GM19372 (cell line): ENCODE measurements around the gene FBXL7.

ENCODE experiments used
- ATAC-seq: cut with Tn5 transposase; IDR thresholded peaks from one replicate; pipeline ENCODE4 v1.9.1; 2021; ENCODE audit warnings: mild to moderate bottlenecking, low read depth, moderate library complexity; ENCODE audit not compliant: unreplicated experiment

The FBXL7 gene

DNA sequence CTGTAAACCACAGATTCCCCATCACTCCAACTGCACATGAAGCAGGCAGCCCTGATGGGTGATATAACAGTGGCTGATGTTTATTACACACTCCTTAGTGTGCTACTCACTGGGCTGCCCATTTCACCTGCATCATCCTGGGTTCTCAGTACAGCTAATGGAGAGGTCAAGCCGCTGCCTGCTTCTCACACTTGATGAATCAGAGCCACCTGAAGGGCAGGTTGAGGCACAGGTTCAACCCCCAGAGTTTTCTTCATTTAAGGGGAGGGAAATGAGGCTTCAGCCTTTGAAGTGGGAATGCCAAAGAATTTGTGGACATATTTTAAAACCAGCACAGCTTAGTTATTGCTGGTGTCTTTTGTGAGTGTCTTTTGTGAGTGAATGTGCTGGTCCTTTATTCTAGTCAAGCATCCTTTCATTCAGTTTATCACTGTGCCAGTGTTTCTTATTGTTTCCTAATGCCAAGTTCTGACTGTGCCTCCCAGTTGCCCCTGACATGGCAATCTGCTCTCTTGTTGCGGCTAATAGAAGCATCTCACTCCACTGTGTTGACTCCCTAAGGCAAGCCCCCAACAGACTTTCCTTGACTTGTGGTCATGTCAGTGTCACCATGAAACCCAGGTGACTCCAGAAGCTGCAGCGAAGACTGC, 109.2 kb downstream of the FBXL7 start:
- no peak for ATAC-seq

DNA sequence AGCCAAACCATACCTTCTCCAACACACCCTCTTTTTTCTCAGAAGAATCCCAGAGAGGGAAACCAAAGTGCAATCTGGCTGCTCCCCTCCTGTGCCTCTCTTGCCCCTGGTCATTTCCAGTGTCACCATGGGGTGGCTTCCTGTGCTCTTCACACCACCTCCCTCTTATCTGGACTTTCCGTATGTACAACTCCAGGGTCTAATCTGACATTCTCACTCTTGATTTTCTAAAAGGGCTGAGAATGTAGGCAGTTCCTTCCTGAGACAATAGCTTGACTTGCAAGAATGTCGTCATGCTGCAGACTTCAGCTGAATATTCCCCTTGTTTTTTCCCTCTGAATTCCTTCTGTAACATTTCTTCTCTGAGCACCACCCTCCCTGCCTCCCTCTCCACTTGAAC, 110.2 kb downstream of the FBXL7 start:
- ATAC-seq: no peak

DNA sequence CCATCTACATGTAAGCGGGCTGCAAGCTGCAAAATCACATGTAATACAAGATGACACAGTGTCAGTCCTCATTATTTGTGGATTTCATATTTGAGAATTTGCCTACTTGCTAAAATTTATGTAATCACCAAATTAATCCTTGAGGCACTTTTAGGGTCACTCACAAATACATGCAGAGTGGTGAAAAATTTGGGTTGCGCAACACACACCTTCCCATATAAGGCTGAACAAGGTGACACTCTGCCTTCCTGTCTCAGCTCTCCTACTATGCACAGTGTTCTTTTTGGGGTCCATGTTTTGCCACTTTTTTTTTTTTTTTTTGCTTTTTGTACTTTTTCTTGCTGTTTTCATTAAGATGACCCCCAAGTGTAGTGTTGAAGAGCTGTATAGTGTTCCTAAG, 111.0 kb downstream of the FBXL7 start:
- ATAC-seq: no peak

GRCh38 chr5:15612915-15613635, 113.1 kb downstream of the FBXL7 start:
- no peak for ATAC-seq

- ATAC-seq: no peak
Observed at GRCh38 chr5:15614679-15615078, 114.7 kb downstream of the FBXL7 start.

- no peak for ATAC-seq
Observed at GRCh38 chr5:15615859-15616258, 115.9 kb downstream of the FBXL7 start.

DNA sequence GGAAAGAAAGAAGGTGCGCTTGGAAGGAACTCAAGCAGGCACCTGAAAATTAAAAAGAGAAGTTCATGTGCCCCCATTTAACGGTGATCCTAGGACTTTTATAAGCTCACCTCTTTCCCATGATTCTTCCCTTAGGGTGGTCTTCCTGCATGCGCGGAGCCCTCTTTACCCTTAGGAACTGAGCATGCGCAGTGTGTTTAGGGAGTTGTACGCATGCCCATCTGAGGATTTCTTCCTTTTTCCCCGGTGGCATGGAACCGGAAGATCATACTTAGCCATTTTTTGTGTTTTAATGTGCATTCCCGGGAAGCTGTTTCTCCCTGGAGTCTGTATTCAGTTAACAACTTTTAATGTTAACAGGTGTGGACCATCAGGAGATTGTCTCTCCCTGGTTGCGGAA, 119.0 kb downstream of the FBXL7 start:
- no peak for ATAC-seq

DNA sequence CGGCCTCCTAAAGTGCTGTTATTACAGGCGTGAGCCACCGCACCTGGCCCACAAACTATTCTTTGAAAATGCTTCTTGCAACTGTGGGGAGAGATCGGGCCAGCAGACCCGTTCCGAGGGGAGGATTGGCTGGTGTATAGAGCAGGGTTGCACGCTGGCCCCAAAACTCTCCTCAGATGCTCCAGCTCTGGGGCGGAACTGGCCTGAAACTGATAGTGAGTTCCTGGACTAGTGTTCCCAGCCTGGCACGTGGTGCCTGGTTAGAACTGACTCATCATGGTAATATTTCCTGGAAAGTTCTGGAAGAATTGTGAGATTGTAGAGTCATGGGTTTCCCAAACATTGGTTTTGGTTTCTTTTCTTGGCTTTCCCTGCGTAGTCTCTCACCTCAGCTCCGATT, 120.5 kb downstream of the FBXL7 start:
- no peak for ATAC-seq

GRCh38 chr5:15621094-15621493, 121.1 kb downstream of the FBXL7 start:
- ATAC-seq: no peak

DNA sequence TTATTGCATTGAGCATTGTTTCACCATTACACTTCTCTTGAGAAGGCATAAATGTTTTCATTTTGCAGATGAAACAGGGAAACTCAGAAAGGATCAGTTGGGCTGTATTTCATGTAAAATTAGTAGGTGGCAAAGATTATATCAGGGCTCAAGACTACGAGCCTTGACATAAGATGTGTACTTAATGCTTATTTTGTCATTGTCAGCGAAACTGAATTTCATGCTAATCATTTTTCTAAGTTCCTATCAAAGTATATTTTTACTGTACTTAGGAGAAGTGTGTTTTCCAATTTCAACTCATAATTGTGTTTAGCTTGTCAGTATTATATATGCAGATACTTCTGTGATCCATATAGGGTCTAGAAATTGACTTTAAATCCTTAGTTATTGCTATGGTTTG, 123.8 kb downstream of the FBXL7 start:
- no peak for ATAC-seq

DNA sequence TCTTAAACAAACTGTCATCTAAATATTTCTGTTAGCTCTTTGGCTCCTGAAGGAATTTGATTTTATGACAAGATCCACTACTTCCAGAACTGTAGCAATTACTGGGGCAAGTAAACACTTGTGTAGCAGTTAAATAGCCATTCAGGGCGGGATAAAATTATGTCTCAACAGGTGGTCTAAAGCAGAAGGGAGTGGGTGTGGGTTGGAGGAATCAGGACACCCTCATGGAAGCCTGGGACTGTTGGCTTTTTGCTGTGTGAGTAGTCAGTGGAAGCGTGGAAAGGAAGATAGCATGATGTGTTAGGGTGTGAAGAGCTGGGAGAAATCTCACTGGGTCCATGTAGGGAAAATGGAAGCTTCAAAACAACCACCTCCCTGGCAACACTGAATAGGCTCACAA, 127.1 kb downstream of the FBXL7 start:
- no peak for ATAC-seq

DNA sequence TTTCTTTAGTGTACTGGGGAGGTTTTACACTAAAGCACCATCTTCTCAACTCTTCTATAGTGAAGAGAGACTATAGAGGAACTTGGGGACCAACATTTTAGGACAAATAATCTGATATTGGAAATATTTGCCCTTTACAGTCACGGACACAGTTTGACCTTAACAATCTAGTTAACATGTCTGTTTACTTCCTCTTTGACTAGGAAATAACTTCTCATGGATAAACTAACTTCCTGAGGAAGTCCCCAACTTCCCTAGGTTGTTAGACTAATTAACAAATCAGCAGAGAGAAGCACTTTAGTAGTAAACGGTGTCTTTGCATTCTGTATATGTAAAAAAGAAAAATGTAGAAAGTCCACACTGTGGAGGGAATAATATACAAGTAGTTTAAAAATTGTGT, 127.7 kb downstream of the FBXL7 start:
- no peak for ATAC-seq

GRCh38 chr5:15630441-15630840, 130.5 kb downstream of the FBXL7 start:
- ATAC-seq: no peak

GRCh38 chr5:15634591-15635288, 134.8 kb downstream of the FBXL7 start:
- ATAC-seq: no peak

DNA sequence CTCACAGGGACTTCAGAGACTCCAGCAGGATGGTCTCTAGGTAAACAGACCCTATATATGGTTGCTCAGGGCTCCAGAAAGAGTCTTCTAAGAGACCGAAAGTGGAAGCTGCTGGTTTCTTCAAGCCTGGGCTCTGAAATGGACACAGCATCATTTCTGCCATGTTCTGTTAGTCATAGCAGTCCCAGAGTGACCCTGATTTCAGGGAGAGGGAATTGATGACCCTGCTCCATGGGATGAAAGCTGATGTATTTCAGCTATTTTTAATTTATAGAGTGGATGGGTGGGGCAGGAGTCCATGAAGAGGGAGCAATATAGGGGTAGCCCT, 135.3 kb downstream of the FBXL7 start:
- no peak for ATAC-seq

DNA sequence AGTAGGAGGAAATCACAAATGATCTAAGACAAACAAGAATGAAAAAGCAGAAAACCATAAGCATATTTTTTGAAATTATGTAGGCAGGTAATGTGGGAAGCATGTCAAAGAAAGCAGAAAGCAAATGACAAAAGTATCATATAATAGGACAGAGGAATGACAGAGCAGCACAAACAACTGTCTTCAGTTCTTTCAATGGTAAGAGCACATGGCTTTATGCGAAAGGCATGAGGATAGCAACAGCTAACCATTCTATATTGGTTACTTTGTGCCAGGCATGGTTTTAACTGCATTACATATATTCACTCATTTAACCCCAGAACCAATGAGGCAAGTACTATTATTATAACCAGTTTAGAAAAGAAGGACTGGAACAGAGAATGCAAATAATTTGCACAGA, 137.4 kb downstream of the FBXL7 start:
- ATAC-seq: no peak

GRCh38 chr5:15637886-15638285, 137.9 kb downstream of the FBXL7 start:
- no peak for ATAC-seq

DNA sequence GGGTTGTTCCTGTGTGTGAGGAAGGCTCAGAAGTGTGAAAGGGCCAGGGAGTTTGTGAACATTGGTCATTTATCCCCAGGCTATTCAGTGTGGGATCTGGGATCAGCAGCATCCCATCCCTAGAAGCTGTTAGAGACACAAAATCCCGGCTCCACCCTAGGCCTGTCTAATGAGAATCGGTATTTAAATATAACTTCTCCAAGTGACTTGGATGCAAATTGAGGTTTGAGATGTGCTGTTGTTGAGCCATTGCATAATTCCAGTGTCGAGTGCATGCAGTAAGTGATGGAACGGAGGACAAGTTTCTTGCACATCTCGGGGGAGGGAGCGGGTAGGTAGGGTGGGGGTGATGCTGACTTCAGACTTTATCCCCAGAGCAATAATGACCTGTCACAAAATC, 138.3 kb downstream of the FBXL7 start:
- no peak for ATAC-seq

- ATAC-seq: no peak
Observed at GRCh38 chr5:15639288-15639687, 139.3 kb downstream of the FBXL7 start.

GRCh38 chr5:15640116-15640515, 140.1 kb downstream of the FBXL7 start:
- ATAC-seq: no peak

DNA sequence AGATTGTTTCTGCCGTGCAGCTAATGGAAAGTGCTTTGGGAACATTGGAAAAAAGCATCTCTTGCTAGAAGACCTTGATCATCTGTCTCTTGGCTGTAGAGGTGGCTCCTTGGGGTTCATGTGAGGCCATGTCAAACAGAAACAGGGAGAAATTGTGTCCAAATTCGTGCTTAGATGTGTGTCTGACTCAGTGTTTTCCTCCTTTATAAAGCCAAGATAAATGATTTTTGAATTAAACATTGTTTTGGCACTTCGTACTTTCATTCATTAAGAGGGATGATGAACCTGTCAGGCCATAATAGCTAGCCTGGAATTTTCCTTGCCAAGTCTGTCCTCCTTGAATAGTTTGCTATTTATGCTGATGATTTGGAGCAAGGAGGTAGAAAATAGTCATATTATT, 143.8 kb downstream of the FBXL7 start:
- no peak for ATAC-seq
